ENCODE measurements around the gene NR4A3.

DNA sequence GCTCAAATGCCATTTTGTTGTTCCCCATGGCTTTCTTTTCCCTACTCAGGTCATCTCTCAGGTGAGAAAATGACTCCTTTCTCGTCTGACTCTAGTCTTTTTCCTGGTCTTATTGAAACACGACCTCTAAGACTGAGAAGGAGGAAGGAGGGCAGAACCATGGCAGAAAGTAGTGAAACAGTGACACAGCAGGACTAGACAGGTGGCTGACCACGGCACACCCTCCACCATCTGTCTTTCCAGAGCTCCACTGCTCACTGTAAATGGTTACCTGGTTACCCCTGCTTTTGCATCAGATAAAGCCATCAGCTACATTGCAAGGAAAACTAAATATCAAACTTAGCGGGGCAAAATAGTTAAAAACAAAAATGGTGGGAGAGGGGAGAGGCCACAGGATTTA lies 30.9 kb downstream of the NR4A3 start:
- TF ChIP-seq, protein P1, sequence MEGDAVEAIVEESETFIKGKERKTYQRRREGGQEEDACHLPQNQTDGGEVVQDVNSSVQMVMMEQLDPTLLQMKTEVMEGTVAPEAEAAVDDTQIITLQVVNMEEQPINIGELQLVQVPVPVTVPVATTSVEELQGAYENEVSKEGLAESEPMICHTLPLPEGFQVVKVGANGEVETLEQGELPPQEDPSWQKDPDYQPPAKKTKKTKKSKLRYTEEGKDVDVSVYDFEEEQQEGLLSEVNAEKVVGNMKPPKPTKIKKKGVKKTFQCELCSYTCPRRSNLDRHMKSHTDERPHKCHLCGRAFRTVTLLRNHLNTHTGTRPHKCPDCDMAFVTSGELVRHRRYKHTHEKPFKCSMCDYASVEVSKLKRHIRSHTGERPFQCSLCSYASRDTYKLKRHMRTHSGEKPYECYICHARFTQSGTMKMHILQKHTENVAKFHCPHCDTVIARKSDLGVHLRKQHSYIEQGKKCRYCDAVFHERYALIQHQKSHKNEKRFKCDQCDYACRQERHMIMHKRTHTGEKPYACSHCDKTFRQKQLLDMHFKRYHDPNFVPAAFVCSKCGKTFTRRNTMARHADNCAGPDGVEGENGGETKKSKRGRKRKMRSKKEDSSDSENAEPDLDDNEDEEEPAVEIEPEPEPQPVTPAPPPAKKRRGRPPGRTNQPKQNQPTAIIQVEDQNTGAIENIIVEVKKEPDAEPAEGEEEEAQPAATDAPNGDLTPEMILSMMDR (conservative IDR thresholded peaks at IDR 0.05 in 1 of 2, IDR thresholded peaks at IDR 0.05 in 1 of 2; ENCODE audit: extremely low read depth in 1 of 2, insufficient read depth in 1 of 2, low read depth in 1 of 2, low read length in 2 of 2): no peak
- no peak for TF ChIP-seq EZH2 (IDR thresholded peaks at IDR 0.05; ENCODE audit: borderline replicate concordance, low read length)

Measured in mammary epithelial cell (primary cell).